ENCODE data around the gene RAI1. TPM values are rescaled to one million over a fixed set of nuclear protein-coding genes. Genes with fewer than 3 reads are reported as not detected.

RAI1 gene
- total and polyA plus RNA-seq, 2 of the 13 experiments (the other 11 are each of a cell fraction or from before 2014, with no cell fraction given), result 3.4 to 5.2 TPM

DNA sequence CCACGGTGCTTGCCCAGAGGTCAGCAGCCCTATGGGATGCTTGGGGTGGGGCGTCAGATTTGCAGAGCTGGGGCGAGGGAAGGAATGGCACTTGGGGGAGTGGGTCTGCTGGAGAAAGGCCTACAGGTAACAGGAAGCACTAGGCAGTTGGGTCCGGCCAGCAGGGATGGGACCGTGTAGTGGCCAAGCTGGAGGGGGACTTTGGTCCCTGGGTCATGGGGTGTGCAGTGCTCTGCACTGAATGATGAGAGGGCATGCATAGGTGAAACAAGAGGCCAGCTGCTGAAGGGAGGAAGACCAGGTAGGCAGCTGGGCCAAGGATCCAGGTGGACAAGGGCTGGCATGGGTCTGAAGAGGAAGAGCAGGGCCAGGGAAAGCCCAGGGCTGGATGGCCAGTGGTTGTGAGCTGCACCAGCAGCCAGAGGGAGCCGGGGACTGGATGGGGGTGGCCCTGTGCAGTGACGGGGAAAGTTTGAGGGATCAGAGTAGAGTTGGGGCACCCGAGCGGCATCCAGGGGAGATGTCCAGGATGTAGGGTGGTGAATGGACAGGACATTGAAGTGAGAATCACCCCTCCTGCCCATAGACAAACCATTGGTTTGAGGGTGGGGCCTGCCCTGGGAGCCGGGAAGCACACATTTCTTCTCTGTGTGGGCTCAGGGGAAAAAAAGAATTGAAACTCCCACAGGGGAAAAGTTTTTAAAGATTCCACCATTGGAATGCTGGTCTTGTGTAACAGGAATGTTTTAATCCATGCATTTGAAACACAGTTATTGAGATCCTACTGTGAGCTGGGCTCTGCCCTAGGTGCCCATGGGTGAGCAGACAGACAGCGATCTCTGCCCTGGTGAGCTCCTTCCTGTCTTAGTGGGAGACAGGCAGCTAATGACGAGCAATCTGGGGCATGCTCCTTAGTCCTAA lies 25.1 kb downstream of the RAI1 start (continued):
- no peak for TF ChIP-seq ZNF30 (CRISPR knock-in tag; IDR thresholded peaks at IDR 0.05)
- TF ChIP-seq TEAD2 (CRISPR knock-in tag; IDR thresholded peaks at IDR 0.05), result no peak
- TF ChIP-seq, protein P1, sequence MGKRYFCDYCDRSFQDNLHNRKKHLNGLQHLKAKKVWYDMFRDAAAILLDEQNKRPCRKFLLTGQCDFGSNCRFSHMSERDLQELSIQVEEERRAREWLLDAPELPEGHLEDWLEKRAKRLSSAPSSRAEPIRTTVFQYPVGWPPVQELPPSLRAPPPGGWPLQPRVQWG (CRISPR knock-in tag; IDR thresholded peaks at IDR 0.05; ENCODE audit: borderline replicate concordance, low read depth), result no peak
- TF ChIP-seq, protein P2, sequence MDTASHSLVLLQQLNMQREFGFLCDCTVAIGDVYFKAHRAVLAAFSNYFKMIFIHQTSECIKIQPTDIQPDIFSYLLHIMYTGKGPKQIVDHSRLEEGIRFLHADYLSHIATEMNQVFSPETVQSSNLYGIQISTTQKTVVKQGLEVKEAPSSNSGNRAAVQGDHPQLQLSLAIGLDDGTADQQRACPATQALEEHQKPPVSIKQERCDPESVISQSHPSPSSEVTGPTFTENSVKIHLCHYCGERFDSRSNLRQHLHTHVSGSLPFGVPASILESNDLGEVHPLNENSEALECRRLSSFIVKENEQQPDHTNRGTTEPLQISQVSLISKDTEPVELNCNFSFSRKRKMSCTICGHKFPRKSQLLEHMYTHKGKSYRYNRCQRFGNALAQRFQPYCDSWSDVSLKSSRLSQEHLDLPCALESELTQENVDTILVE (CRISPR knock-in tag; IDR thresholded peaks at IDR 0.05), result no peak
- TF ChIP-seq, protein P3, sequence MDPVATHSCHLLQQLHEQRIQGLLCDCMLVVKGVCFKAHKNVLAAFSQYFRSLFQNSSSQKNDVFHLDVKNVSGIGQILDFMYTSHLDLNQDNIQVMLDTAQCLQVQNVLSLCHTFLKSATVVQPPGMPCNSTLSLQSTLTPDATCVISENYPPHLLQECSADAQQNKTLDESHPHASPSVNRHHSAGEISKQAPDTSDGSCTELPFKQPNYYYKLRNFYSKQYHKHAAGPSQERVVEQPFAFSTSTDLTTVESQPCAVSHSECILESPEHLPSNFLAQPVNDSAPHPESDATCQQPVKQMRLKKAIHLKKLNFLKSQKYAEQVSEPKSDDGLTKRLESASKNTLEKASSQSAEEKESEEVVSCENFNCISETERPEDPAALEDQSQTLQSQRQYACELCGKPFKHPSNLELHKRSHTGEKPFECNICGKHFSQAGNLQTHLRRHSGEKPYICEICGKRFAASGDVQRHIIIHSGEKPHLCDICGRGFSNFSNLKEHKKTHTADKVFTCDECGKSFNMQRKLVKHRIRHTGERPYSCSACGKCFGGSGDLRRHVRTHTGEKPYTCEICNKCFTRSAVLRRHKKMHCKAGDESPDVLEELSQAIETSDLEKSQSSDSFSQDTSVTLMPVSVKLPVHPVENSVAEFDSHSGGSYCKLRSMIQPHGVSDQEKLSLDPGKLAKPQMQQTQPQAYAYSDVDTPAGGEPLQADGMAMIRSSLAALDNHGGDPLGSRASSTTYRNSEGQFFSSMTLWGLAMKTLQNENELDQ (CRISPR knock-in tag; IDR thresholded peaks at IDR 0.05; ENCODE audit: borderline replicate concordance), result no peak
- no peak for TF ChIP-seq AKAP8 (CRISPR knock-in tag; IDR thresholded peaks at IDR 0.05)
- TF ChIP-seq DPF2 (CRISPR knock-in tag; IDR thresholded peaks at IDR 0.05; ENCODE audit: borderline replicate concordance, low read depth), result no peak
- no peak for TF ChIP-seq HCFC1 (IDR thresholded peaks at IDR 0.05; ENCODE audit: low read depth, low read length)
- TF ChIP-seq, protein P4, sequence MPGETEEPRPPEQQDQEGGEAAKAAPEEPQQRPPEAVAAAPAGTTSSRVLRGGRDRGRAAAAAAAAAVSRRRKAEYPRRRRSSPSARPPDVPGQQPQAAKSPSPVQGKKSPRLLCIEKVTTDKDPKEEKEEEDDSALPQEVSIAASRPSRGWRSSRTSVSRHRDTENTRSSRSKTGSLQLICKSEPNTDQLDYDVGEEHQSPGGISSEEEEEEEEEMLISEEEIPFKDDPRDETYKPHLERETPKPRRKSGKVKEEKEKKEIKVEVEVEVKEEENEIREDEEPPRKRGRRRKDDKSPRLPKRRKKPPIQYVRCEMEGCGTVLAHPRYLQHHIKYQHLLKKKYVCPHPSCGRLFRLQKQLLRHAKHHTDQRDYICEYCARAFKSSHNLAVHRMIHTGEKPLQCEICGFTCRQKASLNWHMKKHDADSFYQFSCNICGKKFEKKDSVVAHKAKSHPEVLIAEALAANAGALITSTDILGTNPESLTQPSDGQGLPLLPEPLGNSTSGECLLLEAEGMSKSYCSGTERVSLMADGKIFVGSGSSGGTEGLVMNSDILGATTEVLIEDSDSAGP (CRISPR knock-in tag; IDR thresholded peaks at IDR 0.05; ENCODE audit: borderline replicate concordance), result peak; percentile 46; the same call in 1 of the 2 replicates
- TF ChIP-seq DR1 (CRISPR knock-in tag; IDR thresholded peaks at IDR 0.05), result no peak
- no peak for TF ChIP-seq ZNF607 (CRISPR knock-in tag; IDR thresholded peaks at IDR 0.05; ENCODE audit: borderline replicate concordance)
- TF ChIP-seq PRPF4 (IDR thresholded peaks at IDR 0.05; ENCODE audit: low read depth, low read length, poor library complexity, severe bottlenecking), result no peak
- TF ChIP-seq PITX1 (CRISPR knock-in tag; IDR thresholded peaks at IDR 0.05), result no peak
- TF ChIP-seq ZSCAN9 (CRISPR knock-in tag; IDR thresholded peaks at IDR 0.05; ENCODE audit: borderline replicate concordance), result no peak
- TF ChIP-seq, protein P5, sequence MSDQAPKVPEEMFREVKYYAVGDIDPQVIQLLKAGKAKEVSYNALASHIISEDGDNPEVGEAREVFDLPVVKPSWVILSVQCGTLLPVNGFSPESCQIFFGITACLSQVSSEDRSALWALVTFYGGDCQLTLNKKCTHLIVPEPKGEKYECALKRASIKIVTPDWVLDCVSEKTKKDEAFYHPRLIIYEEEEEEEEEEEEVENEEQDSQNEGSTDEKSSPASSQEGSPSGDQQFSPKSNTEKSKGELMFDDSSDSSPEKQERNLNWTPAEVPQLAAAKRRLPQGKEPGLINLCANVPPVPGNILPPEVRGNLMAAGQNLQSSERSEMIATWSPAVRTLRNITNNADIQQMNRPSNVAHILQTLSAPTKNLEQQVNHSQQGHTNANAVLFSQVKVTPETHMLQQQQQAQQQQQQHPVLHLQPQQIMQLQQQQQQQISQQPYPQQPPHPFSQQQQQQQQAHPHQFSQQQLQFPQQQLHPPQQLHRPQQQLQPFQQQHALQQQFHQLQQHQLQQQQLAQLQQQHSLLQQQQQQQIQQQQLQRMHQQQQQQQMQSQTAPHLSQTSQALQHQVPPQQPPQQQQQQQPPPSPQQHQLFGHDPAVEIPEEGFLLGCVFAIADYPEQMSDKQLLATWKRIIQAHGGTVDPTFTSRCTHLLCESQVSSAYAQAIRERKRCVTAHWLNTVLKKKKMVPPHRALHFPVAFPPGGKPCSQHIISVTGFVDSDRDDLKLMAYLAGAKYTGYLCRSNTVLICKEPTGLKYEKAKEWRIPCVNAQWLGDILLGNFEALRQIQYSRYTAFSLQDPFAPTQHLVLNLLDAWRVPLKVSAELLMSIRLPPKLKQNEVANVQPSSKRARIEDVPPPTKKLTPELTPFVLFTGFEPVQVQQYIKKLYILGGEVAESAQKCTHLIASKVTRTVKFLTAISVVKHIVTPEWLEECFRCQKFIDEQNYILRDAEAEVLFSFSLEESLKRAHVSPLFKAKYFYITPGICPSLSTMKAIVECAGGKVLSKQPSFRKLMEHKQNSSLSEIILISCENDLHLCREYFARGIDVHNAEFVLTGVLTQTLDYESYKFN (CRISPR knock-in tag; conservative IDR thresholded peaks at IDR 0.05), result 0 out of 2 replicates have a peak, but pooled peaks have one; percentile 37
- no peak for TF ChIP-seq NONO (IDR thresholded peaks at IDR 0.05)
- 0 out of 2 replicates have a peak, but pooled peaks have one; percentile 21 for TF ChIP-seq NONO (CRISPR knock-in tag; conservative IDR thresholded peaks at IDR 0.05)

Data from HepG2 (cell line).